Activated CD4-positive, alpha-beta T cell treated with anti-CD3 and anti-CD28 coated beads, Interleukin-10, Interleukin-2, amounts not matched to agents 100 ng/mL and 50 ng/mL, durations not matched to agents 16 hours and 8 hours (primary cell): ENCODE results near the gene GAGE12E.
"Not testable (repeated sequence)": the region's sequence is repeated elsewhere in the genome, so short reads cannot be mapped to it uniquely, and the experiment has no call there.

Experiments
- DNase-seq: peaks from one replicate; pipeline ENCODE4 v3.0.0-alpha.2; 2020

Gene GAGE12E, protein sequence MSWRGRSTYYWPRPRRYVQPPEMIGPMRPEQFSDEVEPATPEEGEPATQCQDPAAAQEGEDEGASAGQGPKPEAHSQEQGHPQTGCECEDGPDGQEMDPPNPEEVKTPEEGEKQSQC

DNA sequence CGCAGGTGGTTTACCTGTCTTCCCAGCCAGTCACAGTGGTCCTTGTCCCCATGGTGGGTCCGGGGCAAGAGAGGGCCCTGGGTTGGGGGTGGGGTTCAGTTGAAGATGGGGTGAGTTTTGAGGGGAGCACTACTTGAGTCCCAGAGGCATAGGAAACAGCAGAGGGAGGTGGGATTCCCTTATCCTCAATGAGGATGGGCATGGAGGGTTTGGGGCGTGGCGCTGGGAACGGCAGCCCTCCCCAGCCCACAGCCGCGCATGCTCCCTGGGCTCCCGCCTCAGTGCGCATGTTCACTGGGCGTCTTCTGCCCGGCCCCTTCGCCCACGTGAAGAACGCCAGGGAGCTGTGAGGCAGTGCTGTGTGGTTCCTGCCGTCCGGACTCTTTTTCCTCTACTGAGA, at the start of gene GAGE12E:
Gene GAGE12E, plus strand, starts transcription at position 301 of the 400 bp plus-strand sequence. CDS start 1,155 bp downstream, outside the sequence.
- DNase-seq: not testable (repeated sequence)

DNA sequence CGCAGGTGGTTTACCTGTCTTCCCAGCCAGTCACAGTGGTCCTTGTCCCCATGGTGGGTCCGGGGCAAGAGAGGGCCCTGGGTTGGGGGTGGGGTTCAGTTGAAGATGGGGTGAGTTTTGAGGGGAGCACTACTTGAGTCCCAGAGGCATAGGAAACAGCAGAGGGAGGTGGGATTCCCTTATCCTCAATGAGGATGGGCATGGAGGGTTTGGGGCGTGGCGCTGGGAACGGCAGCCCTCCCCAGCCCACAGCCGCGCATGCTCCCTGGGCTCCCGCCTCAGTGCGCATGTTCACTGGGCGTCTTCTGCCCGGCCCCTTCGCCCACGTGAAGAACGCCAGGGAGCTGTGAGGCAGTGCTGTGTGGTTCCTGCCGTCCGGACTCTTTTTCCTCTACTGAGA, 19.2 kb upstream of the GAGE12E start, which contains the start of gene GAGE12C:
Gene GAGE12C, plus strand, starts transcription at position 301 of the 400 bp plus-strand sequence. CDS start 1,155 bp downstream, outside the sequence.
- DNase-seq: not testable (repeated sequence)

DNA sequence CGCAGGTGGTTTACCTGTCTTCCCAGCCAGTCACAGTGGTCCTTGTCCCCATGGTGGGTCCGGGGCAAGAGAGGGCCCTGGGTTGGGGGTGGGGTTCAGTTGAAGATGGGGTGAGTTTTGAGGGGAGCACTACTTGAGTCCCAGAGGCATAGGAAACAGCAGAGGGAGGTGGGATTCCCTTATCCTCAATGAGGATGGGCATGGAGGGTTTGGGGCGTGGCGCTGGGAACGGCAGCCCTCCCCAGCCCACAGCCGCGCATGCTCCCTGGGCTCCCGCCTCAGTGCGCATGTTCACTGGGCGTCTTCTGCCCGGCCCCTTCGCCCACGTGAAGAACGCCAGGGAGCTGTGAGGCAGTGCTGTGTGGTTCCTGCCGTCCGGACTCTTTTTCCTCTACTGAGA, 9.7 kb upstream of the GAGE12E start, which contains the start of gene GAGE12D:
Gene GAGE12D, plus strand, starts transcription at position 301 of the 400 bp plus-strand sequence. CDS start 1,155 bp downstream, outside the sequence.
- not testable (repeated sequence) for DNase-seq

DNA sequence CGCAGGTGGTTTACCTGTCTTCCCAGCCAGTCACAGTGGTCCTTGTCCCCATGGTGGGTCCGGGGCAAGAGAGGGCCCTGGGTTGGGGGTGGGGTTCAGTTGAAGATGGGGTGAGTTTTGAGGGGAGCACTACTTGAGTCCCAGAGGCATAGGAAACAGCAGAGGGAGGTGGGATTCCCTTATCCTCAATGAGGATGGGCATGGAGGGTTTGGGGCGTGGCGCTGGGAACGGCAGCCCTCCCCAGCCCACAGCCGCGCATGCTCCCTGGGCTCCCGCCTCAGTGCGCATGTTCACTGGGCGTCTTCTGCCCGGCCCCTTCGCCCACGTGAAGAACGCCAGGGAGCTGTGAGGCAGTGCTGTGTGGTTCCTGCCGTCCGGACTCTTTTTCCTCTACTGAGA, 9.5 kb downstream of the GAGE12E start, which contains the start of gene GAGE12F:
Gene GAGE12F, plus strand, starts transcription at position 301 of the 400 bp plus-strand sequence. CDS start 1,155 bp downstream, outside the sequence.
- not testable (repeated sequence) for DNase-seq

DNA sequence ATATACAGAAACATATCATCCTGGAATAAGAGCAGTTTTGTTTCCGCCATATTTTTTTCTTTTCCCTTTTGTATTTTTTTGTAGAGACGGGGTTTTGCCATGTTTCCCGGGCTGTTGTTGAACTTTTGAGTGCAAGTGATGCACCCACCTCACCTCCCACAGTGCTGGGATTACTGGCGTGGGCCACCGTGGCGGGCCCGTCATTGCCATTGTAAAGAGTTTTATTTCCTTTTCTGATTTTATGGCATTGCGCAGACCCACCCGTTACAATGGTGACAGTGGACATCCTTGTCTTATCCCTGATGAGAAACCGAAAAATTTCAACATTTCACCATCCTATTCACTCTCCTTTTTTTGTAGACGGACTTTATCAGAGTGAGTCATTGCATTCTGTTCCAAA, 17.6 kb downstream of the GAGE12E start:
- not testable (repeated sequence) for DNase-seq

DNA sequence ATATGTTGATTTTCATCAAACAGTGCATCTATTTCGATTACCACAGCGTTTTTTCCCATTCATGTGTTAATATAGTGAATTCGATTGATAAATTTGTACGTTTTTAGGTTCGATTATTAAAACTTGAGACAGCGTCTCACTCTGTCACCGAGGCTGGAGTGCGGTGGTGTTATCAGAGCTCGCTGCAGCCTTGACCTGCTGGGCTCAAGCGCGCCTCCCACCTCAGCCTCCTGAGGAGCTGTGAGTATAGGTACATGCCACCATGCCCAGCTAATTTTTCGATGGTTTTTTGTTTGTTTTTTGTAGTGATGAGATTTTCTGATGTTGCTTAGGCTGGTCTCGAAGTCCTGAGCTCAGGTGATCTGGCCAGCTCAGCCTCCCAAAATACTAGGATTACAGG, 18.1 kb downstream of the GAGE12E start:
- DNase-seq: not testable (repeated sequence)

DNA sequence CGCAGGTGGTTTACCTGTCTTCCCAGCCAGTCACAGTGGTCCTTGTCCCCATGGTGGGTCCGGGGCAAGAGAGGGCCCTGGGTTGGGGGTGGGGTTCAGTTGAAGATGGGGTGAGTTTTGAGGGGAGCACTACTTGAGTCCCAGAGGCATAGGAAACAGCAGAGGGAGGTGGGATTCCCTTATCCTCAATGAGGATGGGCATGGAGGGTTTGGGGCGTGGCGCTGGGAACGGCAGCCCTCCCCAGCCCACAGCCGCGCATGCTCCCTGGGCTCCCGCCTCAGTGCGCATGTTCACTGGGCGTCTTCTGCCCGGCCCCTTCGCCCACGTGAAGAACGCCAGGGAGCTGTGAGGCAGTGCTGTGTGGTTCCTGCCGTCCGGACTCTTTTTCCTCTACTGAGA, 19.0 kb downstream of the GAGE12E start, which contains the start of gene GAGE12G:
Gene GAGE12G, plus strand, starts transcription at position 301 of the 400 bp plus-strand sequence. CDS start 1,155 bp downstream, outside the sequence.
- not testable (repeated sequence) for DNase-seq

DNA sequence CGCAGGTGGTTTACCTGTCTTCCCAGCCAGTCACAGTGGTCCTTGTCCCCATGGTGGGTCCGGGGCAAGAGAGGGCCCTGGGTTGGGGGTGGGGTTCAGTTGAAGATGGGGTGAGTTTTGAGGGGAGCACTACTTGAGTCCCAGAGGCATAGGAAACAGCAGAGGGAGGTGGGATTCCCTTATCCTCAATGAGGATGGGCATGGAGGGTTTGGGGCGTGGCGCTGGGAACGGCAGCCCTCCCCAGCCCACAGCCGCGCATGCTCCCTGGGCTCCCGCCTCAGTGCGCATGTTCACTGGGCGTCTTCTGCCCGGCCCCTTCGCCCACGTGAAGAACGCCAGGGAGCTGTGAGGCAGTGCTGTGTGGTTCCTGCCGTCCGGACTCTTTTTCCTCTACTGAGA, 28.6 kb downstream of the GAGE12E start, which contains the start of gene GAGE12H:
Gene GAGE12H, plus strand, starts transcription at position 301 of the 400 bp plus-strand sequence. CDS start 1,155 bp downstream, outside the sequence.
- DNase-seq: not testable (repeated sequence)

DNA sequence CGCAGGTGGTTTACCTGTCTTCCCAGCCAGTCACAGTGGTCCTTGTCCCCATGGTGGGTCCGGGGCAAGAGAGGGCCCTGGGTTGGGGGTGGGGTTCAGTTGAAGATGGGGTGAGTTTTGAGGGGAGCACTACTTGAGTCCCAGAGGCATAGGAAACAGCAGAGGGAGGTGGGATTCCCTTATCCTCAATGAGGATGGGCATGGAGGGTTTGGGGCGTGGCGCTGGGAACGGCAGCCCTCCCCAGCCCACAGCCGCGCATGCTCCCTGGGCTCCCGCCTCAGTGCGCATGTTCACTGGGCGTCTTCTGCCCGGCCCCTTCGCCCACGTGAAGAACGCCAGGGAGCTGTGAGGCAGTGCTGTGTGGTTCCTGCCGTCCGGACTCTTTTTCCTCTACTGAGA, 38.1 kb downstream of the GAGE12E start, which contains the start of gene GAGE2A:
Gene GAGE2A, plus strand, starts transcription at position 301 of the 400 bp plus-strand sequence. CDS start 1,155 bp downstream, outside the sequence.
- DNase-seq: not testable (repeated sequence)

DNA sequence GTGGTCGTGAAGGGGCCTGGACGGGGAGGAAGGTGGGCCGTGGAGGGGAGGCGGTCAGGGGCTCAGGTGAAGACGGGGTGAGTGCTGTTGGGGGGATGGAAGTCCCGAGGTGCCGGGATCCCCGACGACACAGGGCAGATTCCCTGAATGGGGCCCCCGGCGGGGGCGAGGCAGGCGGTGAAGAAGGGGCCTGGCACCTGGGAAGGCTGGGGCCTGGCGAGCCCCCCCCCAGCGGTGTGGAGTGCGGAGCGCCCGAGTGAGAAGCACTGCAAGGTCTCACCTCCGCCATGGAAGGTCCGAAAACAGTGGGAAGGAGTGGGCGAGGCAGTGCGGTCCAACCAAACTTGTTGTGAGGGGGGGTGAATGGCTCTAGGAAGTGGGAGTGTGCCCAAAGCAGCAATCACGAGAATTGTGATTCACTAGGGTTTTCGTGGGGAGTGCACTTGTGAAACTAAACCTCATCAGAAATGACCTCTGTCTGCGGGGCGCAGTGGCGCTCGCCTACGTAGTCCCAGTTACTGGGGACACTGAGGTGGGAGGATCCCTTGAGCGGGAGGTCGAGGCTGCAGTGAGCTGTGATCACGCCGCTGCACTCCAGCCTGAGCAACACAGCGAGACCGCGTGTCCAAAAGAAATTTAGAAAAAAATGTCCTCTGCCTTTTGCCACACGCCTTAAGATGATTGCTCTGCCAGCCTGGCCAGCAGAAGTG, 38.8 kb downstream of the GAGE12E start:
- DNase-seq: peak; percentile 29

DNA sequence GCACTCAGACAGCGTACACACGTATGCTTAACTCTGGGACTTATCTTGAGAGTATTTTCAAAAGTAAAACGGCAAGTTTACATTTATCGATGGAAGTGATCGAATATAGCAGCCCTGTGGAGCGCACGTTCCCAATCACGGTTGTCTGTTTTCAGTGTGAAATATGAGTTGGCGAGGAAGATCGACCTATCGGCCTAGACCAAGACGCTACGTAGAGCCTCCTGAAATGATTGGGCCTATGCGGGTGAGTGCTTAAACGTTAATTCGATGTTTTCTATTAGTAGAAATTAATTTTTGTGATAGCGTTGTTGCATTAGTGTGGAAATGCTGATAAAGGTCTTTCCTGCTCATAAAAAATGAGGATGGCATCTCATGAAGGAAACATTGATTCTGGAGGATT, 39.4 kb downstream of the GAGE12E start:
- DNase-seq: not testable (repeated sequence)

DNA sequence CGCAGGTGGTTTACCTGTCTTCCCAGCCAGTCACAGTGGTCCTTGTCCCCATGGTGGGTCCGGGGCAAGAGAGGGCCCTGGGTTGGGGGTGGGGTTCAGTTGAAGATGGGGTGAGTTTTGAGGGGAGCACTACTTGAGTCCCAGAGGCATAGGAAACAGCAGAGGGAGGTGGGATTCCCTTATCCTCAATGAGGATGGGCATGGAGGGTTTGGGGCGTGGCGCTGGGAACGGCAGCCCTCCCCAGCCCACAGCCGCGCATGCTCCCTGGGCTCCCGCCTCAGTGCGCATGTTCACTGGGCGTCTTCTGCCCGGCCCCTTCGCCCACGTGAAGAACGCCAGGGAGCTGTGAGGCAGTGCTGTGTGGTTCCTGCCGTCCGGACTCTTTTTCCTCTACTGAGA, 47.6 kb downstream of the GAGE12E start, which contains the start of gene GAGE1:
Gene GAGE1, plus strand, starts transcription at position 301 of the 400 bp plus-strand sequence. CDS start 1,155 bp downstream, outside the sequence.
- DNase-seq: not testable (repeated sequence)
